HEK293 (cell line): ENCODE results near the gene LIPH.

Source experiments
- CTCF ChIA-PET: fragments of 350-600 bp; formaldehyde crosslinking; extraction: SDS; loops from one replicate; lab custom pipeline; 2021; ENCODE audit warnings: antibody characterized with exemption; lab: Yijun Ruan, JAX
- POLR2A ChIA-PET: fragments of 300-600 bp; formaldehyde crosslinking; extraction: SDS; loops from one replicate; lab custom pipeline; 2020; ENCODE audit warnings: antibody characterized with exemption, inconsistent platforms; lab: Yijun Ruan, JAX
- H3K27ac ChIP-seq: fragments of 200-500 bp; sonication (Bioruptor generic); 2 replicates; pipeline ENCODE4 v1.5.1; 2014; ENCODE audit warnings: low read depth, low read length, control low read depth, inconsistent platforms; ENCODE audit errors: extremely low read depth
- H3K36me3 ChIP-seq, 2 experiments: fragments of 200-500 bp in 1 of 2; sonication (Bioruptor generic) in 1 of 2; 1 replicate in 1 of 2; 2 replicates in 1 of 2; pipeline ENCODE4 v1.5.1; 2014 to 2017; ENCODE audit warnings: inconsistent platforms in 2 of 2, low read length in 2 of 2; ENCODE audit not compliant: control insufficient read depth in 2 of 2, insufficient read depth in 1 of 2
- H3K4me1 ChIP-seq: fragments of 200-500 bp; sonication (Bioruptor generic); 2 replicates; pipeline ENCODE4 v1.5.1; 2014; ENCODE audit warnings: mild to moderate bottlenecking, low read length, inconsistent platforms; ENCODE audit not compliant: control insufficient read depth, insufficient read depth
- H3K4me3 ChIP-seq: 2 replicates; pipeline ENCODE4 v1.5.1; 2011; ENCODE audit warnings: low read depth, mild to moderate bottlenecking, control low read depth, low read length, moderate library complexity
- H3K9me3 ChIP-seq: fragments of 200-500 bp; sonication (Bioruptor generic); 2 replicates; pipeline ENCODE4 v1.5.1; 2014; ENCODE audit warnings: low read depth, low read length, inconsistent platforms; ENCODE audit not compliant: control insufficient read depth, insufficient read depth
- IKZF3 ChIP-seq: fragments of 450-650 bp; IDR thresholded peaks from 2 replicates; pipeline ENCODE4 v1.5.0; 2018; ENCODE audit warnings: missing biosample characterization, mild to moderate bottlenecking, missing genetic modification characterization, moderate library complexity
- MEIS1 ChIP-seq: sonication (generic); formaldehyde crosslinking; IDR thresholded peaks from 2 replicates; pipeline ENCODE4 v1.8.1; 2022; ENCODE audit warnings: missing genetic modification reagents, mild to moderate bottlenecking, borderline replicate concordance
- OSR2 ChIP-seq: fragments of 450-650 bp; formaldehyde crosslinking; IDR thresholded peaks from 2 replicates; pipeline ENCODE4 v1.5.1; 2016; ENCODE audit warnings: missing biosample characterization, missing genetic modification characterization
- SP7 ChIP-seq: fragments of 450-650 bp; formaldehyde crosslinking; IDR thresholded peaks from 2 replicates; pipeline ENCODE4 v1.5.1; 2016; ENCODE audit warnings: missing biosample characterization, missing genetic modification characterization
- ZBTB17 ChIP-seq: fragments of 450-650 bp; formaldehyde crosslinking; IDR thresholded peaks from 2 replicates; pipeline ENCODE4 v1.5.1; 2016; ENCODE audit warnings: missing biosample characterization, missing genetic modification characterization
- ZBTB21 ChIP-seq: fragments of 450-650 bp; formaldehyde crosslinking; IDR thresholded peaks from 2 replicates; pipeline ENCODE4 v1.5.1; 2017; ENCODE audit warnings: missing biosample characterization, missing genetic modification characterization
- ZEB2 ChIP-seq: fragments of 450-650 bp; formaldehyde crosslinking; IDR thresholded peaks from 2 replicates; pipeline ENCODE4 v1.5.1; 2016; ENCODE audit warnings: missing biosample characterization, missing genetic modification characterization
- ZNF24 ChIP-seq: fragments of 450-650 bp; formaldehyde crosslinking; IDR thresholded peaks from 2 replicates; pipeline ENCODE4 v1.5.1; 2016; ENCODE audit warnings: missing biosample characterization, missing genetic modification characterization
- ZNF266 ChIP-seq: fragments of 450-650 bp; formaldehyde crosslinking; IDR thresholded peaks from 2 replicates; pipeline ENCODE4 v1.5.1; 2016; ENCODE audit warnings: missing biosample characterization, missing genetic modification characterization, low read depth
- ZNF274 ChIP-seq, 2 experiments: fragments of 200-500 bp in 1 of 2; fragments of 450-650 bp in 1 of 2; sonication (Bioruptor generic) in 1 of 2; formaldehyde crosslinking in 1 of 2; IDR thresholded peaks; 2 replicates each; pipeline versions ENCODE4 v1.5.1 to v1.6.1; 2014 to 2016; ENCODE audit warnings: borderline replicate concordance in 1 of 2, inconsistent platforms in 1 of 2, low read length in 1 of 2, missing biosample characterization in 1 of 2, missing genetic modification characterization in 1 of 2
- ZNF324 ChIP-seq: fragments of 450-650 bp; formaldehyde crosslinking; IDR thresholded peaks from 2 replicates; pipeline ENCODE4 v1.5.1; 2016; ENCODE audit warnings: missing biosample characterization, missing genetic modification characterization
- ZNF366 ChIP-seq: fragments of 450-650 bp; formaldehyde crosslinking; conservative IDR thresholded peaks from 2 replicates; pipeline ENCODE4 v1.5.1; 2016; ENCODE audit warnings: missing biosample characterization, missing genetic modification characterization
- ZNF555 ChIP-seq: fragments of 450-650 bp; formaldehyde crosslinking; conservative IDR thresholded peaks from 2 replicates; pipeline ENCODE4 v1.5.1; 2017; ENCODE audit warnings: missing biosample characterization, mild to moderate bottlenecking, missing genetic modification characterization, inconsistent platforms
- ZNF621 ChIP-seq: fragments of 450-650 bp; formaldehyde crosslinking; IDR thresholded peaks from 2 replicates; pipeline ENCODE4 v1.5.1; 2017; ENCODE audit warnings: missing biosample characterization, missing genetic modification characterization
- ZNF629 ChIP-seq: fragments of 450-650 bp; formaldehyde crosslinking; IDR thresholded peaks from 2 replicates; pipeline ENCODE4 v1.5.1; 2017; ENCODE audit warnings: missing biosample characterization, missing genetic modification characterization
- ZNF660 ChIP-seq: fragments of 450-650 bp; IDR thresholded peaks from 2 replicates; pipeline ENCODE4 v1.5.1; 2018; ENCODE audit warnings: missing biosample characterization, mild to moderate bottlenecking, missing genetic modification characterization
- ZSCAN30 ChIP-seq: fragments of 450-650 bp; IDR thresholded peaks from 2 replicates; pipeline ENCODE4 v1.5.1; 2018; ENCODE audit warnings: missing biosample characterization, mild to moderate bottlenecking, missing genetic modification characterization, moderate library complexity
- TF ChIP-seq, protein P1 (sequence below): fragments of 450-650 bp; formaldehyde crosslinking; IDR thresholded peaks from 2 replicates; pipeline ENCODE4 v1.5.1; 2016; ENCODE audit warnings: missing biosample characterization, missing genetic modification characterization
- TF ChIP-seq, protein P2 (sequence below): fragments of 450-650 bp; formaldehyde crosslinking; IDR thresholded peaks from 2 replicates; pipeline ENCODE4 v1.5.1; 2016; ENCODE audit warnings: missing biosample characterization, missing genetic modification characterization
- TF ChIP-seq, protein P3 (sequence below): fragments of 450-650 bp; formaldehyde crosslinking; IDR thresholded peaks from 2 replicates; pipeline ENCODE4 v1.5.1; 2016; ENCODE audit warnings: missing biosample characterization, missing genetic modification characterization
- TF ChIP-seq, protein P4 (sequence below): fragments of 450-650 bp; formaldehyde crosslinking; IDR thresholded peaks from 2 replicates; pipeline ENCODE4 v1.5.1; 2016; ENCODE audit warnings: missing biosample characterization, missing genetic modification characterization
- TF ChIP-seq, protein P5 (sequence below): fragments of 450-650 bp; formaldehyde crosslinking; IDR thresholded peaks from 2 replicates; pipeline ENCODE4 v1.5.1; 2017; ENCODE audit warnings: missing biosample characterization, missing genetic modification characterization
- TF ChIP-seq, protein P6 (sequence below): fragments of 450-650 bp; formaldehyde crosslinking; IDR thresholded peaks from 2 replicates; pipeline ENCODE4 v1.5.1; 2017; ENCODE audit warnings: missing biosample characterization, missing genetic modification characterization

LIPH gene

DNA sequence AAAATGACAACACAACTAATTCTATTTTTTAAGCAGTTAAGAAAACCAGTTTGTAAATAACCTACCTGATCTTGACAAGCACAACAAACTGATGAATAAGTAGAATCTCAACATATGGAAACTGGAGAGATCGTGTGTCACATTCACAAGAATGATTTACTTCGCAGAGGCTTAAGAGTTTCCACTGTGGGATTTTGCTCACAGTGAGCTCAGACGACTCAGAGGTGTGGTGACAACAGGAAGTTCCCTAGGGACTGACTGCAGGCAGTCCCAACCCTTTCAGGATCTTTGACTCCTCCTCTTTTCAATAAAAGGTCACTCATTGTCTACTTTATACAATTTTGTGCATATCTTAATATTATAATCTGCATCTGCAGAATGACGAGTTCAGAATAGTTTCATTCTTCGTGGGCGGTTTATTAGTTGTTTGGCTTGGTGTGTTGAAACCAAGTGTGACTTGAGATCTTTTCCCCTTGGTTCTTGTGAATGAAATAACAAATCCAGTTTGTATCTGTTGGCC is at the start of gene LIPH:
Gene LIPH (minus strand): TSS at position 231 of the 520 bp plus-strand sequence. CDS start 117 bp downstream, at position 114.
- H3K36me3 ChIP-seq: no peaks in the 10 kb centered on the region
- no peaks in the 10 kb centered on the region for H3K9me3 ChIP-seq
- POLR2A ChIA-PET: interaction anchor here (0.6 to 1.9 kb wide), 3 partner anchors 34 to 225 kb away, joined by 4 to 5 read pairs (median 4); partner anchors contain the start of gene TMEM41A
- no peak within 1 kb of the TSS for H3K27ac ChIP-seq
- TF ChIP-seq OSR2: no peak
- TF ChIP-seq ZNF366: peak; percentile 51; the same call in 1 of the 2 replicates
- TF ChIP-seq, protein P1, sequence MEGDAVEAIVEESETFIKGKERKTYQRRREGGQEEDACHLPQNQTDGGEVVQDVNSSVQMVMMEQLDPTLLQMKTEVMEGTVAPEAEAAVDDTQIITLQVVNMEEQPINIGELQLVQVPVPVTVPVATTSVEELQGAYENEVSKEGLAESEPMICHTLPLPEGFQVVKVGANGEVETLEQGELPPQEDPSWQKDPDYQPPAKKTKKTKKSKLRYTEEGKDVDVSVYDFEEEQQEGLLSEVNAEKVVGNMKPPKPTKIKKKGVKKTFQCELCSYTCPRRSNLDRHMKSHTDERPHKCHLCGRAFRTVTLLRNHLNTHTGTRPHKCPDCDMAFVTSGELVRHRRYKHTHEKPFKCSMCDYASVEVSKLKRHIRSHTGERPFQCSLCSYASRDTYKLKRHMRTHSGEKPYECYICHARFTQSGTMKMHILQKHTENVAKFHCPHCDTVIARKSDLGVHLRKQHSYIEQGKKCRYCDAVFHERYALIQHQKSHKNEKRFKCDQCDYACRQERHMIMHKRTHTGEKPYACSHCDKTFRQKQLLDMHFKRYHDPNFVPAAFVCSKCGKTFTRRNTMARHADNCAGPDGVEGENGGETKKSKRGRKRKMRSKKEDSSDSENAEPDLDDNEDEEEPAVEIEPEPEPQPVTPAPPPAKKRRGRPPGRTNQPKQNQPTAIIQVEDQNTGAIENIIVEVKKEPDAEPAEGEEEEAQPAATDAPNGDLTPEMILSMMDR: no peak
- TF ChIP-seq, protein P2, sequence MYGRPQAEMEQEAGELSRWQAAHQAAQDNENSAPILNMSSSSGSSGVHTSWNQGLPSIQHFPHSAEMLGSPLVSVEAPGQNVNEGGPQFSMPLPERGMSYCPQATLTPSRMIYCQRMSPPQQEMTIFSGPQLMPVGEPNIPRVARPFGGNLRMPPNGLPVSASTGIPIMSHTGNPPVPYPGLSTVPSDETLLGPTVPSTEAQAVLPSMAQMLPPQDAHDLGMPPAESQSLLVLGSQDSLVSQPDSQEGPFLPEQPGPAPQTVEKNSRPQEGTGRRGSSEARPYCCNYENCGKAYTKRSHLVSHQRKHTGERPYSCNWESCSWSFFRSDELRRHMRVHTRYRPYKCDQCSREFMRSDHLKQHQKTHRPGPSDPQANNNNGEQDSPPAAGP: no peak
- TF ChIP-seq, protein P3, sequence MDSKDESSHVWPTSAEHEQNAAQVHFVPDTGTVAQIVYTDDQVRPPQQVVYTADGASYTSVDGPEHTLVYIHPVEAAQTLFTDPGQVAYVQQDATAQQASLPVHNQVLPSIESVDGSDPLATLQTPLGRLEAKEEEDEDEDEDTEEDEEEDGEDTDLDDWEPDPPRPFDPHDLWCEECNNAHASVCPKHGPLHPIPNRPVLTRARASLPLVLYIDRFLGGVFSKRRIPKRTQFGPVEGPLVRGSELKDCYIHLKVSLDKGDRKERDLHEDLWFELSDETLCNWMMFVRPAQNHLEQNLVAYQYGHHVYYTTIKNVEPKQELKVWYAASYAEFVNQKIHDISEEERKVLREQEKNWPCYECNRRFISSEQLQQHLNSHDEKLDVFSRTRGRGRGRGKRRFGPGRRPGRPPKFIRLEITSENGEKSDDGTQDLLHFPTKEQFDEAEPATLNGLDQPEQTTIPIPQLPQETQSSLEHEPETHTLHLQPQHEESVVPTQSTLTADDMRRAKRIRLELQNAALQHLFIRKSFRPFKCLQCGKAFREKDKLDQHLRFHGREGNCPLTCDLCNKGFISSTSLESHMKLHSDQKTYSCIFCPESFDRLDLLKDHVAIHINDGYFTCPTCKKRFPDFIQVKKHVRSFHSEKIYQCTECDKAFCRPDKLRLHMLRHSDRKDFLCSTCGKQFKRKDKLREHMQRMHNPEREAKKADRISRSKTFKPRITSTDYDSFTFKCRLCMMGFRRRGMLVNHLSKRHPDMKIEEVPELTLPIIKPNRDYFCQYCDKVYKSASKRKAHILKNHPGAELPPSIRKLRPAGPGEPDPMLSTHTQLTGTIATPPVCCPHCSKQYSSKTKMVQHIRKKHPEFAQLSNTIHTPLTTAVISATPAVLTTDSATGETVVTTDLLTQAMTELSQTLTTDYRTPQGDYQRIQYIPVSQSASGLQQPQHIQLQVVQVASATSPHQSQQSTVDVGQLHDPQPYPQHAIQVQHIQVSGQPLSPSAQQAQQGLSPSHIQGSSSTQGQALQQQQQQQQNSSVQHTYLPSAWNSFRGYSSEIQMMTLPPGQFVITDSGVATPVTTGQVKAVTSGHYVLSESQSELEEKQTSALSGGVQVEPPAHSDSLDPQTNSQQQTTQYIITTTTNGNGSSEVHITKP: no peak
- peak; percentile 33; the same call in 1 of the 2 replicates for TF ChIP-seq SP7 (tag by site-specific recombination)
- TF ChIP-seq ZBTB21 (tag by site-specific recombination): 0 out of 2 replicates have a peak, but pooled peaks have one; percentile 40
- no peak for TF ChIP-seq ZNF621 (tag by site-specific recombination)
- peak; percentile 20; the same call in 1 of the 2 replicates for TF ChIP-seq ZBTB17
- TF ChIP-seq, protein P4, sequence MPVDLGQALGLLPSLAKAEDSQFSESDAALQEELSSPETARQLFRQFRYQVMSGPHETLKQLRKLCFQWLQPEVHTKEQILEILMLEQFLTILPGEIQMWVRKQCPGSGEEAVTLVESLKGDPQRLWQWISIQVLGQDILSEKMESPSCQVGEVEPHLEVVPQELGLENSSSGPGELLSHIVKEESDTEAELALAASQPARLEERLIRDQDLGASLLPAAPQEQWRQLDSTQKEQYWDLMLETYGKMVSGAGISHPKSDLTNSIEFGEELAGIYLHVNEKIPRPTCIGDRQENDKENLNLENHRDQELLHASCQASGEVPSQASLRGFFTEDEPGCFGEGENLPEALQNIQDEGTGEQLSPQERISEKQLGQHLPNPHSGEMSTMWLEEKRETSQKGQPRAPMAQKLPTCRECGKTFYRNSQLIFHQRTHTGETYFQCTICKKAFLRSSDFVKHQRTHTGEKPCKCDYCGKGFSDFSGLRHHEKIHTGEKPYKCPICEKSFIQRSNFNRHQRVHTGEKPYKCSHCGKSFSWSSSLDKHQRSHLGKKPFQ (tag by site-specific recombination): 0 out of 2 replicates have a peak, but pooled peaks have one; percentile 23
- no peak for TF ChIP-seq ZNF24
- TF ChIP-seq MEIS1: no peak
- TF ChIP-seq ZNF274 (IDR thresholded peaks at IDR 0.05; ENCODE audit: low read length): no peak
- no peak for TF ChIP-seq ZNF274 (tag by site-specific recombination; IDR thresholded peaks at IDR 0.05; ENCODE audit: borderline replicate concordance)
- no peak for TF ChIP-seq ZNF266 (tag by site-specific recombination)
- peak; percentile 69 for TF ChIP-seq ZNF629
- TF ChIP-seq ZNF555 (tag by site-specific recombination): no peak
- no peak for TF ChIP-seq ZNF324 (tag by site-specific recombination)
- TF ChIP-seq, protein P5, sequence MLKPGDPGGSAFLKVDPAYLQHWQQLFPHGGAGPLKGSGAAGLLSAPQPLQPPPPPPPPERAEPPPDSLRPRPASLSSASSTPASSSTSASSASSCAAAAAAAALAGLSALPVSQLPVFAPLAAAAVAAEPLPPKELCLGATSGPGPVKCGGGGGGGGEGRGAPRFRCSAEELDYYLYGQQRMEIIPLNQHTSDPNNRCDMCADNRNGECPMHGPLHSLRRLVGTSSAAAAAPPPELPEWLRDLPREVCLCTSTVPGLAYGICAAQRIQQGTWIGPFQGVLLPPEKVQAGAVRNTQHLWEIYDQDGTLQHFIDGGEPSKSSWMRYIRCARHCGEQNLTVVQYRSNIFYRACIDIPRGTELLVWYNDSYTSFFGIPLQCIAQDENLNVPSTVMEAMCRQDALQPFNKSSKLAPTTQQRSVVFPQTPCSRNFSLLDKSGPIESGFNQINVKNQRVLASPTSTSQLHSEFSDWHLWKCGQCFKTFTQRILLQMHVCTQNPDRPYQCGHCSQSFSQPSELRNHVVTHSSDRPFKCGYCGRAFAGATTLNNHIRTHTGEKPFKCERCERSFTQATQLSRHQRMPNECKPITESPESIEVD (tag by site-specific recombination): peak; percentile 78
- TF ChIP-seq ZSCAN30 (tag by site-specific recombination): no peak
- TF ChIP-seq, protein P6, sequence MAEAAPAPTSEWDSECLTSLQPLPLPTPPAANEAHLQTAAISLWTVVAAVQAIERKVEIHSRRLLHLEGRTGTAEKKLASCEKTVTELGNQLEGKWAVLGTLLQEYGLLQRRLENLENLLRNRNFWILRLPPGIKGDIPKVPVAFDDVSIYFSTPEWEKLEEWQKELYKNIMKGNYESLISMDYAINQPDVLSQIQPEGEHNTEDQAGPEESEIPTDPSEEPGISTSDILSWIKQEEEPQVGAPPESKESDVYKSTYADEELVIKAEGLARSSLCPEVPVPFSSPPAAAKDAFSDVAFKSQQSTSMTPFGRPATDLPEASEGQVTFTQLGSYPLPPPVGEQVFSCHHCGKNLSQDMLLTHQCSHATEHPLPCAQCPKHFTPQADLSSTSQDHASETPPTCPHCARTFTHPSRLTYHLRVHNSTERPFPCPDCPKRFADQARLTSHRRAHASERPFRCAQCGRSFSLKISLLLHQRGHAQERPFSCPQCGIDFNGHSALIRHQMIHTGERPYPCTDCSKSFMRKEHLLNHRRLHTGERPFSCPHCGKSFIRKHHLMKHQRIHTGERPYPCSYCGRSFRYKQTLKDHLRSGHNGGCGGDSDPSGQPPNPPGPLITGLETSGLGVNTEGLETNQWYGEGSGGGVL: no peak
- TF ChIP-seq IKZF3 (tag by site-specific recombination): peak; percentile 79
- peak; percentile 43; the same call in 1 of the 2 replicates for TF ChIP-seq ZEB2 (tag by site-specific recombination)
- TF ChIP-seq ZNF660 (tag by site-specific recombination): peak; percentile 53; the same call in 1 of the 2 replicates
- TF ChIP-seq, all 188 proteins: peak for 10
- CTCF ChIA-PET: interaction anchor here (0.7 to 1.7 kb wide), 2 partner anchors 22 to 1147 kb away, joined by 6 read pairs; no protein-coding TSS in a partner anchor
- peak within 1 kb of the TSS; percentile 33 for H3K4me3 ChIP-seq
- peaks cover 5% of the 10 kb centered on the region; the same call in 1 of the 2 replicates for H3K4me1 ChIP-seq
